Hepatic stellate cell (primary cell): ENCODE data around the gene UBAC2.

Experiments
- DNase-seq: peaks from one replicate; pipeline ENCODE4 v3.0.0; 2011; ENCODE audit warnings: low spot score

UBAC2 gene

DNA sequence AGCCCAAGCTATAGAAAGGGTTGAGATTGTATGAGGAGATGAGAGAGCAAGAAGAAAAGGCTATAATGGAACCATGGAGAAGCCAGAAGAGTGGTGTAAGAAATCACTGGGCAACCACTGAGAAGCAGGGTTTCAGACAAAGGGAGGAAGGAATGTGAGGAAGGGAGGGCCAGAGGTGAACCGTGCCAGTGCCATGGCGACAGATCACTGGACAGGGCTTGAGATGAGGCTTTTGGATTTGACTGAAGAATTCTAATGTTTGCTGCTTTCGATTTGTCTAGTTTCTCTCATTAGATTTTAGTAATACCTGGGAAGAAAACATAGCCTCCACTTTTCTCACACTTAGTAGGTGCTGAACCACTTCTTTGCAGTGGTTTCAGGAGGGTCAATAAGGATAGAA lies 112.8 kb downstream of the UBAC2 start:
- DNase-seq, result no peak

DNA sequence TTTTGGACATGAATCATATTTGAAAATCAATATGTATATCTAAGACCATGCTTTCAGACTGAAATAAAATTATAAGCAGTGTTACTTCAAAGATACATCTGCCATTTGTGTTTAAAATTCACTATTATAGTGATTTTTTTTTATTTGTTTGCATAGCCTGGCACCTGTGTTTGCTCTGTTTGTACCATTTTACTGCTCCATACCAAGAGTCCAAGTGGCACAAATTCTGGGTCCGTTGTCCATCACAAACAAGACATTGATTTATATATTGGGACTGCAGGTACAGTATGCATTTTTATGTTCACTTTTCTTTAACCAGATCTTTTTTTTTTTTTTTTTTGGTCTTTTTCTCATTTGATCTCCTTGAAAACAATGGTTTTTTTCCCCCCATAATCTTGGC lies 113.3 kb downstream of the UBAC2 start:
- DNase-seq, result no peak

DNA sequence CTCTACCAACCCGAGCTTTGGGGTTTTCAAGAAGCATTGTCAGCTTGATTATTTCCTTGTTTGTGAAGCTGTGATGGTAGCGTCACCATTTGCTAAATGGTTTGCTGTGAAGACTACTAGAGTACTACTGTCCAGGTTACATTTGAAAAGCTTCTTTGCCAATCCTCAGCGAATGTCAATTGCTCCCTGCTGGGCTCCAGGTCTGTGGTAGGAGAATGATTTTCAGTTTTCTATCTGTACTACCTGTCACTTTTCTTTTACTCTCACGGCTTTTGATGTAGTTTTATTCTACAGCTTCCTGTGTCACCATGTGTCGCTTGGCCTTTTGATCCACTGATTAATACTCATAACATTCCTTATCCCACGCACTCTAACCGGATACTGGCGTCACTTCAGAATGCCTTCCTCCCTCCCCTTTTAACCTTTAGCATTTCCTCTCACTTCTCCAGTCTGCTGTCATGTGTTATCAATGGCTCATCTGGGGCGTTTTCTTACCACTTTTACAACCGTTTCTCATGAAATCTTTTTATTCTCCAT lies 114.1 kb downstream of the UBAC2 start:
- DNase-seq, result peak; percentile 55

DNA sequence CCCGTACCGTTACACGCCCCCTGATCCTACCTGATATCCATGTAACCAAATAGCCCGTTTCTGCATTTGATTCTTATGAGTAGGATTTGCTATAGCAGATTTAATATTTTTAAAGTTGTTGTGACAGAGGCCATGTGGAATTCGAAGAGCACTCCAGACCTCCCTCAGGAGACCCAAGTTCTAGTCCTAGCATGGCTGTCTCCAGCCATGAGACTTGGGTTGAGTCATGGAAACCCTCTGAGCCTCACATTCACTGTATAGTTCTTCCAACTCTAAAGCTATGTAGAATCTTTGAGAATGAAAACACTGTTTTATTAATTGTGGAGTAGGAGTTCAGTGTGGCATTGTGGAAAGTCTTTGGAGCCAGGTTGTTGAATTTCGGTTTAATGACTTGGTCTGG lies 114.5 kb downstream of the UBAC2 start:
- DNase-seq, result no peak

DNA sequence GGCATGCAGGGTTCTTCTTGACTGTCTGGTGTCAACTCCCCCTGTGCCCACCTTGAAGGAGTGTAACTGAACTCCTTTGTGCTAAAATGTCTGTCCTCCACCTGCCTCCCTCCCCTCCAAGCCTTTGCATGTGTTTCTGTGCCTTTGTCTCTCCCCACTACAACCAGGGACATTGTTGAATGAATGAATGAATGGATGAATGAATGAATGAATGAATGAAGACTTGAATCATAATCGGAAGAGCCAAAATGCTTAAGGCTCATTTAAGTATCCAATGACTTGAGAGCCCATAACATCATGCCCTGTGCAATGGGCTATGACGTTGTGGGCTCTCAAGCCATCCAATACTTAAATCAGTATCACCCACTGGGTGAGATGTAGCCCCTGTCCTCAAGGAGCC lies 115.6 kb downstream of the UBAC2 start:
- no peak for DNase-seq

DNA sequence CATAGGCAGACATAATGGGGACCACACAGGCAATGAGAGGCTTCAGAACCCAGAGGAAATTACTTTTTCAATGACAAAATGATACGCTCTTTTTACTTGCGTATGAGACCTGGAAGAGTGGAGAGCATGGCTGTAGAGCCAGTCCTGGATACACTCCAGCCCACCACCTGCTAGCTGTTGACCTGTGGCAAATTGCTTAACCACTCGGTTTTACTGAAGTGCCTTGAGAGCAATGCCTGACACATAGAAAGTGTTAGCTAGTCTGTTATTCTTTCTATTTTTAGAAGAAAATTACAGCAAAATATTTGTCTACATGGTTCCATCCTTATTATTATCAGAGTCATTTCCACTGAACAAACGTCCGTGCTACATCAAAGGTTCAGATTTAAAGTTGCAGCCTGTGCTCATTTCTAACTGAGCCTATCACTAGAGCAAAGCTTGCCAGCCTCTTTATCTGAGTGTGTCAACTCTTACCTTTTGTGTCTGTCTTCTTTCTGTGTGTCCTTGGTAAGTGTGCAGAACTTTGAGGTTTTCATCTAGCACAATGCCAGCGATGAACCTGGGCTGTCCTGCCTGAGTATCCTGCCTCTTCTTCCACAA lies 116.1 kb downstream of the UBAC2 start:
- no peak for DNase-seq

DNA sequence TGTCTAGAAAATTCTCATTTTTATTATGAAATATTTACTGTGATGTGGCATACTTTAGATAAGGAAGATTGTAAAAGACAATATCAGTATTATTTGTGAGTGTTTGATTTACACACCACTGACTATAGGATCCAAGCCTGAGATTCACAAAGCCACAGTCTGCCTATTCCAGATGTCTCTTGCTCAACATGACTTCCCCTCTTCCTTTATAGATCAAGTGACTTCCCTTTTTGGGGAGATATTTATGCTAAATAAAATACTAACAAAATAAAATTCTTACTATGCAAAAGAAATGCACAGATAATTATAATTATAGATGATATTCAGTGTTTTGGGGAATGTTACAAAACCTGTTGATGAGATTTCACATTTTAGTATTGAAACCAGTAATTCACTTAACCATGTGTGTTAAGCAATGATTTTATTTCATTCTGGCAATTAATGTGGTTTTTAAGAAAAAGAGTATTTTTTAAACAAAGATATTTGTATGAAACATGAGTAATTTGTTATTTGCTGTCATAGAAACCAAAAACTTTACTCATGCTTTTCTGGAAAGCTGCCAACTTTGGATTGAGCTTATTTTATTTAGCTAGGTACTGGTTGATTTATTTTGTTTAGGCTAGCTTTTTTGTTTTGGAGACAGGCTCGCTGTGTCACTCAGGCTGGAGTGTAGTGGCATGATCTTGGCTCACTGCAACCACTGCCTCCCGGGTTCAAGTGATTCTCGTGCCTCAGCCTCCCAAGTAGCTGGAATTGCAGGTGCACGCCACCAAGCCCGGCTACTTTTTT lies 120.2 kb downstream of the UBAC2 start:
- DNase-seq, result peak; percentile 37

DNA sequence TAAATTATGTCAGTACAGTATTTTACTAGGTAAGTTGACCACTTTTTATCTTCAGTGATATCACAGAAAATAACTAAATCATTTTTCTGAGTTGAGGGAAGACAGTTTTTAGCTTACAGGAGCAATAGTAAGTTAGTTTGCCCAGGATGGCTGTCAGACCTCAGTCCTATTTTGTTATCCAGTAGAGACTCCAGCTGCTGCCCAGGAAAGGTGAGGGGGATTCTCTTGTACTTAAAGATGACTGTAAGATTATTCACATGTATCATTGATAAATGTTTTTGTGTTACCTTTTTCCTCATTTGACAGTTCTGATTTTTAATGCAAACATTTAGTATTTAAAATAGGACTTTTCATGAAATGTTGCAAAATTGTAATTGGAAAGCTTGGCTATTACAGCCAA lies 121.1 kb downstream of the UBAC2 start:
- DNase-seq, result no peak

DNA sequence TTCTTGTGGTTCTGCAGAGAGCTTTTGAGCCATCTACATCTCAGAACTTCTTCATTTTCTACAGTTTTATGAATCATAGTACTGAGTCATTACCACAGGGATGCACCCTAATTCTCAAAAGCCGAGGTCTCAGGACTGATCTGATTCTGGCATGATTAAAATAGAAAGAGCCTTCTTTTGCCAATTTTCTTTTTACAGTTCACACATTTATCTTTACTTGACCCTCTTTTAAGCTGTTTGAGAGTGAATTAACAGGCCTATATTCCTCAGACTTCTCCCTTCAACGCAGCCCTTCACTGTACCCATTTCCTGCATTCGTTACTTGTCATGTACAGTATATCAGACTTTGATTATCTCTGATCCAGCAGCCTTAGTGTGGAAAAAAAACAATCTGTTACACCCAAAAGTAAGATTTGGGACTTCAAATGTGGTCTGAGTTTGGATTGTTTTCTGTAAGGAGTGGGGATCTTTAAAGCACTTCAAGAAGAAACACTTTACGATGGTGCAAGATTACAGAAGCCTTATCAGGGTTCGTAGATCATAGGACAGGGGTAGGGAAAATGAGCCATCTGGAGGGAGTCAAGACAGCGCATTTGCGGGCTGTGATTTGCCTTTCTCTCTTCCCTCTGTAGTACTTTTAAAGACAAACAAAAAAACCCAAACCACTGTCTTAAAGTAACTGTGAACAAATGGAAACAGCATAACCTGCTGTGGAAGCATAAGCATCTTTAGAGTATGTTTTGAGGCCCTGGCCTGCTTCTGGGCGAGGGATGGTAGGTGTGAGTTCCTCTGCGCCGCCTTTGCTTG lies 121.8 kb downstream of the UBAC2 start:
- DNase-seq, result peak; percentile 78

DNA sequence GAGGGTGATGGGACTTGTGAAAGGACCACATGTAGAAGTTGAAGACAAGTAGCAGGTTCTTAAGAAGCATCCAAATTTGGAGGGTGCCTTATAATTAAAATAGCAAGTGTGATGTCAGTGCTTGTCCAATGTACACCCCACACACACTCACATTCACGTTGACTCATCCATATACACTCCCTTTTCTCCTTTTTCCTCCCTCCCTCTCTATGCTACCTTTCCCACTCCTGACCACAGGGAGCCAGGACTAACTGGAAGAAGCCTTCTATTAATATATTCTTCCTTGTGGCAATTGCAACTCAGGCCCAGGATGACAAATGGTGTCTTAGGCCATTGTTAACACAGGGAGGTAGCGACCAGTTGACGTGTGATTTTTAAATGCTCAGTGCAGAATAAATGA lies 122.8 kb downstream of the UBAC2 start:
- no peak for DNase-seq

DNA sequence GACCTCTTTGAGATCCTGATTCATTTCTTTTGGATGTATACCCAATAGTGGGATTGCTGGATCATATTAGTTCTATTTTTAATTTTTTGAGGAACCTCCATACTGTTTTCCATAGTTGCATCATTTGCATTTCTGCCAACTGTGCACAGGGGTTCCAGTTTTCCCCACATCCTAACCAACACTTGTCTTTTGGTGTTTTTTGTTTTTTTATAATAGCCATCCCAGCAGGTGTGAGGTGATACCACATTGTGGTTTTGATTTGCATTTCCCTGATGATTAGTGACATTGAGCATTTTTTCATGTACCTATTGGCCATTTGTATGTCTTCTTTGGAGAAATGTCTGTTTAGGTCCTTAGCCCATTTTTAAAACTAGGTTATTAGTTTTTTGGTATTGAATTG lies 125.4 kb downstream of the UBAC2 start:
- DNase-seq, result no peak

DNA sequence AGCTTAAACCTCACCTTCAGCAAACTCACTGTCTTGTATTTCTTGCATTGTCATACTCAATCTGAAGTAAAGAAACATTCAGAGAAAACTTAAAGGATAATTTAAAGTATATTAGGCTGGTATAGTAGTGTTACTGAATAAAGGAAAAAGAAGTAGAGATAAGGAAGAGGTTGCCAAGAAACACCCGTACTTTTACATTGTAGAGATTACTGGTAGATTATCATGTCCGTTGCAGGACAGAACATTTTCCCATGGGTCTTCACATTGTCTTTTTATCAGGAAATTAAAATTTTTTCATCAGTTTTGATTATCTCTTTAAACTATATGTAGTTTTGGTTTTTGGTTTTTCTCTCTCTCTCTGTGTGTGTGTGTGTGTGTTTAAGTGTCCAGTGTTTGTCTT lies 126.5 kb downstream of the UBAC2 start:
- no peak for DNase-seq

DNA sequence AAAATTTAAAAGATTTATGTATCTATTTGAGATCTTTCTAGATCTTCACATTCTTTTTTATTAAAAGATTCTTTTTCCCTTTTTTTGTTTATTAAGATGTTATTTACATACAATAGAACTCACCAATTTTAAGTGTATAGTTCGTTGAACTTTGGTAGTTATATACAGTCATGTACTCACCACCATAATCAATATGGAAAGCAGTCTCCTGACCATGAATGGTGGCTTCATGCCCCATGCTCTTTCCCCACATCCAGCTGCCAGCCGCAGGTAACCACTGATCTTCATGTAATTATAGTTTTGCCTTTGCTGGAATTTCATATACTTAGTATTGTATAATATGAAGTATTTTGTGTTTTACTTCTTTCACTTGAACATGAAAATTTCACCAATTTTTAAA lies 127.1 kb downstream of the UBAC2 start:
- DNase-seq, result no peak

DNA sequence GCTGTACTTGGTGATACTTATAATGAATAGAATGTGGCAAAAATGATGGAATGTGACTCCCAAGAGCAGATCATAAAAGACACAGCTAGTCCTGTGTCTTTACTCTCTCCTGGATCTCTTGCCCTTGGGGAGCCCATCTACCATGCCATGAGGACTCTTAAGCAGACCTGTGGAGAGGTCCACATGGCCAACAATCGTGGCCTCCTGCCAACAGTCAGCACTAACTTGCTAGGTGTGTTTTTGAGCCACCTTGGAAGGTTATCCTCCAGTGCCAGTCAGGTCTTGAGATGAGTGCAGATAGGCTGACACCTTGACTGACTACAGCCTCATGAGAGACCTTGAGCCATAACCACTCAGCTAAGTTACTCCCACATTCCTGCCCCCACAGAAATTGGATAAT lies 128.8 kb downstream of the UBAC2 start:
- DNase-seq, result no peak

DNA sequence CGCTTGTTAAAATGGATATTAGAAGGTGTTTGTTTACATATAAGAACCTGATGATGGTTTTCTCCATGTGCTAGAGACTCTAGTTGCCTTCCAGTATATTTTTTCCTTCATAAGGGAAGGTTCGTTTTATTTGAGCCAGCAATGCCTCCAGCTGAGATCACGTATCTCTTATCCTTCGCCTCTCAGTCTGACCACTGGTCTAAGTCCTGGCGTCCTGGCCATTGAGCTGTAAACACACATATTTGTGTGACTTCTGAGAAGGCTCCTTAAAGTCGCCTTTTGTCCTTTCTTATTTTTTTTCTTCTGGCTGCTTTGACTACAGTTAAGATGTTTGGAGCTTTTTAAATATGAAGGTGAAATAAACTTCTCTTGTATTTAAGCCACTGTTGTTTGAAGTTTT lies 130.3 kb downstream of the UBAC2 start:
- no peak for DNase-seq

DNA sequence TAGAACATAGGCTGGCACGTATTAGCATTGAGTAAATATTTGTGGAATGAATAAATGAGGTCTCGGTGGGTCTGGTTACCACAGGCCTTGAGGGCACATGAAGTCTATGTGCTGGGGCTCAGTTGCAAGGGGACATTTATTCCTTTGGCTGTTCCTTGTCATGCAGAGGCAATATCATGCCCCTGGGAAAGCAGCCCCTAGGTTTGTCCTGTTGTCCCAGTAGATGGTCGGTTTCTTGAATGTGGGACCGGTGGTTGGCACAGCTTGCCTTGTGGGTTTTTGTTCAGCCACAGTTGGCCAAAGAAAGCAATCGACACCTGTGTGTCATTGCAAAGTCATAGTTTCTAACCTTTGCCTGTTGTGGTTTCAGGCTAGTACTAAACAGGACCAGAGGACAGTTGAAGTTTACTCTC lies 131.2 kb downstream of the UBAC2 start:
- DNase-seq, result no peak

DNA sequence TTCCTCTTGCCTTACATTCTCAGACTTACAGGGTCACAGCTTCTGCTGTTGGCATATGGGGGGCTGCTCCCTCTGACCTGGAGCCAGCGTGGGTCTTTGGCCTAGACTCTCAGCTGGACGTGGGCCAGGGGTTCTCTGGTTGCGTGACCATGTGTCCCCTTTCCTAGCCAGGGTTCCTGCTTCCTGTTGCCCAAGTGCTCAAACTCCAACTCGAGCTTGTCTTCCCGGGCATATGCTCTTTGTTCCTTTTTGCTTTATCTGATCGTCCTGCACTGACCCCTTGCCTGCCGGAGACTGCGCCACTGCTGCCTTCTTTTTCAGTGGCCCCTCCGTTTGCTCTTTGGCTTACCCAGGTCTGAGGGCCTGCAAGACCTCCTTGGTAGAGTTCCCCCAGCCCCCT lies 131.8 kb downstream of the UBAC2 start:
- no peak for DNase-seq

DNA sequence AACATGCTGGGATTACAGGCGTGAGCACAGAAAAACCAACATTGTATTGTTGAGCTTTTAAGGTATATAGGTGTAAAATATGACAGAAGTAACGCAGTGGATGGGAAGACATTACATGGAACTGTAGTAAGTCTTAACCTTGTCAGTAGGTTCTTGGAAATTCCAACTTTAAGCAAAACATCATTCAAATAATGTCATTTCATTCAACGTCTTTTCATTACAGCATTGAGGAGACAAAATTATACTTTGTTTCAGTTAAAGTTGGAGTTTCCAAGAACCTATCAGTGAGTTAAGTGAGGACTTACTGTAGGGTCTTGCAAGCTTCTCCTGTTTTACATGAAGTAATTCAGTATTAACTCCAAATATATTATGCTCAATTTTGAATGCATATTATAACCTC lies 133.6 kb downstream of the UBAC2 start:
- no peak for DNase-seq

DNA sequence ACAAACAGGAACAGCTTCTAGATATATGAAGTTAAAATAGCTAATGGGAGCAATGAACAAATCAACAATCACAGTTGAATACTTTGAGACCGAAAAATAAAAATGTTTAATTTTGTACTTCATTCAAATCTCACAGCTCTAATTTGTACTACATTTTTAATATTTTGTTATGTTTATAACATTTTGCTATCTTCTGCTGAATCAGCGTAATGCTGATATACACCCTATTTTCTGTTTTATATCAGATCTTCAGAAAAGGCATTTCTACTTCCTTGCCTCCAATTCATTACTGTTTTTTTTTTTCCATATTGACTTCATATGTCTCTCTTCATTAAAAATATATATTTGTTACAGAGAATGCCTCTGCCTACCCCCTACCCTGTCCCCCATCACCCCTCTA lies 134.4 kb downstream of the UBAC2 start:
- DNase-seq, result no peak

DNA sequence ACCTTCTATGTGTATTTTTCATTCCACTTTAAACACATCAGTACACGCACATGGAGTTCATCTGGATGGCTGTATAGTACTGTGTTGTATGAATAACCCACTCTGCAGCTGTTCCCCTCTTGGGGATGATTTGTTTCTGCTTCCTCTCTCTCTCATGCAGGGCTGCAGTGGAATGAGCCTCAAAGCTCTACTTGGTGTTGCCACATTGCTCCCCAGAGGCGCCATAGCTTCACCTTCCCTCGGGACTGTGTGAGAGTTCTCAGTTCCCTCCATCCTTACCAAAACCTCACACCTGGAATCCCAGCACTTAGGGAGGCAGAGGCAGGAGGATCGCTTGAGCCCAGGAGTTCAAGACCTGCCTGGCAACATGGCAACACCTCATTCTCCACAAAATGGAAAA lies 134.9 kb downstream of the UBAC2 start:
- no peak for DNase-seq

DNA sequence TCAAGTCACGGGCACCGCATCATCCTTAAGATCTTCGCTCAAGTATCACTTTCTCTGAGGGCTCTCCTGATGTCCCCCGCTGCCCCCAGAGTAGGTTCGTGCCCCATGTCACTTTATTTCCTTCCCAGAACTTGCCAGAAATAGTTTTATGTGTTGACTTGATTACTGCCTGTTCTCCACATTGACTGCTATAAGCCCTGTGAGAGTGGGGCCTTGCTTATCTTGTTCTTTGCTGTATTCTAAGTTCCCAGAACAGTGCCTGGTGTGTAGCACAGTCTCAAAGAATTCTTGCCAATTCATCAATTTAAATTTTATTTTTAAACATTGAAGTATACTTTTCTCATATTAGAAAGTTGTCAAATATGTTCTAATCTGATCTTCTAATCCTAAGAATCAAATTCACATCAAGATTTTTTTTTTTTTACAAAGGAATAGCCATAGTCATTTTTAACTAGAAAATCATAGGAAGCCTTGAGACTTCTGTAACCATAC lies 138.6 kb downstream of the UBAC2 start:
- DNase-seq, result no peak

DNA sequence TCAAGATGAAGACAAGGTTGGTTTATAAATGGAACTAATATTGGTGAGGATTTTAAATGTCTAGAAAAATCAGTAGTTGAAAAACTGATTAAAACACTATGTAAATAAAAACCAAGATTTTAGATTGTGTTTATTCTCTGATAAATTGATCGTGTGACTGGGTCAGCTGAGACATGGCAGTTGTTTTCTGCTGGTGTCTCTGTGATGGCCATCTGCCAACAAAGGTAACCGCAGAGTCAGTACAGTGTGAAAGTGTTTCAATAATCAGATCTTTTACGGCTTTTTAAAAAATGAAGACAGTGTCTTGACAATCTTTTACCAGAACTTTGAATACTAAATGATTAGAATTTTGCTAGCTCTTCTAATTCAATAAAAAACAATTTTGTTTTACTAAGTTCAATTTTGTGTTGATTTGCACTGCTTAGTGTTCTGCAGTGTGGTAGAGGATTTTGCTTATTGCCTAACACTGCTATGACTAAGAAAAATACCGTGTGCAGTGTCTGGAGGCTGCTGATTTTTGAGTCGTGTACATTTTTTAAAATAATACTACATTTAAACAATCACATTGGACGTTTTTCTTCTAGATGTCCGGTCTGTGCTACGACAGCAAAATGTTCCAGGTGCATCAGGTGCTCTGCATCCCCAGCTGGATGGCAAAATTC lies 139.2 kb downstream of the UBAC2 start:
- DNase-seq, result peak; percentile 28
